HCT116 (cell line): ENCODE data around the gene MPP7.

Experiments used
- CEBPB ChIP-seq: IDR thresholded peaks from 2 replicates; pipeline ENCODE4 v1.6.1; 2012; ENCODE audit warnings: low read depth
- CTCF ChIP-seq, 3 experiments: fragments of 200-600 bp in 1 of 3; sonication (generic) in 1 of 3; IDR thresholded peaks in 2 of 3; conservative IDR thresholded peaks in 1 of 3; 2 replicates each; pipeline ENCODE4 v1.5.1; 2012 to 2017; ENCODE audit warnings: low read depth in 2 of 3, low read length in 2 of 3, antibody characterized with exemption in 1 of 3, borderline replicate concordance in 1 of 3, control low read depth in 1 of 3, mild to moderate bottlenecking in 1 of 3, mixed read lengths in 1 of 3, mixed run types in 1 of 3, moderate library complexity in 1 of 3; ENCODE audit not compliant: insufficient read depth in 1 of 3
- ELF1 ChIP-seq: IDR thresholded peaks from 2 replicates; pipeline ENCODE4 v1.6.1; 2012; ENCODE audit warnings: low read depth, borderline replicate concordance
- EZH2 ChIP-seq: fragments of 200-600 bp; sonication (generic); IDR thresholded peaks from 2 replicates; pipeline ENCODE4 v1.6.1; 2017; ENCODE audit warnings: antibody characterized with exemption, mixed run types
- MAX ChIP-seq: IDR thresholded peaks from 2 replicates; pipeline ENCODE4 v1.6.1; 2012
- POLR2A ChIP-seq: IDR thresholded peaks from 2 replicates; pipeline ENCODE4 v1.7.0; 2011; ENCODE audit warnings: borderline replicate concordance; ENCODE audit not compliant: insufficient read depth, insufficient read length; ENCODE audit errors: extremely low read depth
- REST ChIP-seq: IDR thresholded peaks from 2 replicates; pipeline ENCODE4 v1.6.1; 2012; ENCODE audit warnings: low read depth
- SIN3A ChIP-seq: IDR thresholded peaks from 2 replicates; pipeline ENCODE4 v1.6.1; 2012; ENCODE audit warnings: low read depth
- YY1 ChIP-seq: IDR thresholded peaks from 2 replicates; pipeline ENCODE4 v1.6.1; 2011; ENCODE audit warnings: low read length, low read depth, moderate library complexity, mild to moderate bottlenecking; ENCODE audit not compliant: insufficient replicate concordance; ENCODE audit errors: extremely low read depth
- ZBTB33 ChIP-seq: IDR thresholded peaks from 2 replicates; pipeline ENCODE4 v1.6.1; 2011; ENCODE audit warnings: mild to moderate bottlenecking, low read length, moderate library complexity; ENCODE audit not compliant: insufficient replicate concordance; ENCODE audit errors: extremely low read depth
- ZNF274 ChIP-seq: fragments of 200-500 bp; sonication (Bioruptor generic); IDR thresholded peaks from 2 replicates; pipeline ENCODE4 v1.6.1; 2014; ENCODE audit warnings: mild to moderate bottlenecking, low read depth, low read length, inconsistent platforms
- TF ChIP-seq, protein P1 (sequence below): IDR thresholded peaks from 2 replicates; pipeline ENCODE4 v1.6.1; 2012

GRCh38 chr10:28318626-28319025 is 15.8 kb upstream of the MPP7 start:
- TF ChIP-seq CTCF (IDR thresholded peaks at IDR 0.05 in 2 of 3, conservative IDR thresholded peaks at IDR 0.05 in 1 of 3; ENCODE audit: borderline replicate concordance in 1 of 3, insufficient read depth in 1 of 3, low read depth in 2 of 3, low read length in 2 of 3) (no peak), YY1 (no peak), POLR2A (no peak), REST (no peak), MAX (no peak), SIN3A (no peak), ZNF274 (no peak), CEBPB (no peak), ZBTB33 (no peak), ELF1 (no peak), EZH2 (no peak)
- TF ChIP-seq, protein P1, sequence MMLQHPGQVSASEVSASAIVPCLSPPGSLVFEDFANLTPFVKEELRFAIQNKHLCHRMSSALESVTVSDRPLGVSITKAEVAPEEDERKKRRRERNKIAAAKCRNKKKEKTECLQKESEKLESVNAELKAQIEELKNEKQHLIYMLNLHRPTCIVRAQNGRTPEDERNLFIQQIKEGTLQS = no peak
